Measurements from ENCODE around the gene PRODH.
"Not testable (repeated sequence)": the region's sequence is repeated elsewhere in the genome, so short reads cannot be mapped to it uniquely, and the experiment has no call there.

PRODH gene, protein sequence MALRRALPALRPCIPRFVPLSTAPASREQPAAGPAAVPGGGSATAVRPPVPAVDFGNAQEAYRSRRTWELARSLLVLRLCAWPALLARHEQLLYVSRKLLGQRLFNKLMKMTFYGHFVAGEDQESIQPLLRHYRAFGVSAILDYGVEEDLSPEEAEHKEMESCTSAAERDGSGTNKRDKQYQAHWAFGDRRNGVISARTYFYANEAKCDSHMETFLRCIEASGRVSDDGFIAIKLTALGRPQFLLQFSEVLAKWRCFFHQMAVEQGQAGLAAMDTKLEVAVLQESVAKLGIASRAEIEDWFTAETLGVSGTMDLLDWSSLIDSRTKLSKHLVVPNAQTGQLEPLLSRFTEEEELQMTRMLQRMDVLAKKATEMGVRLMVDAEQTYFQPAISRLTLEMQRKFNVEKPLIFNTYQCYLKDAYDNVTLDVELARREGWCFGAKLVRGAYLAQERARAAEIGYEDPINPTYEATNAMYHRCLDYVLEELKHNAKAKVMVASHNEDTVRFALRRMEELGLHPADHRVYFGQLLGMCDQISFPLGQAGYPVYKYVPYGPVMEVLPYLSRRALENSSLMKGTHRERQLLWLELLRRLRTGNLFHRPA

DNA sequence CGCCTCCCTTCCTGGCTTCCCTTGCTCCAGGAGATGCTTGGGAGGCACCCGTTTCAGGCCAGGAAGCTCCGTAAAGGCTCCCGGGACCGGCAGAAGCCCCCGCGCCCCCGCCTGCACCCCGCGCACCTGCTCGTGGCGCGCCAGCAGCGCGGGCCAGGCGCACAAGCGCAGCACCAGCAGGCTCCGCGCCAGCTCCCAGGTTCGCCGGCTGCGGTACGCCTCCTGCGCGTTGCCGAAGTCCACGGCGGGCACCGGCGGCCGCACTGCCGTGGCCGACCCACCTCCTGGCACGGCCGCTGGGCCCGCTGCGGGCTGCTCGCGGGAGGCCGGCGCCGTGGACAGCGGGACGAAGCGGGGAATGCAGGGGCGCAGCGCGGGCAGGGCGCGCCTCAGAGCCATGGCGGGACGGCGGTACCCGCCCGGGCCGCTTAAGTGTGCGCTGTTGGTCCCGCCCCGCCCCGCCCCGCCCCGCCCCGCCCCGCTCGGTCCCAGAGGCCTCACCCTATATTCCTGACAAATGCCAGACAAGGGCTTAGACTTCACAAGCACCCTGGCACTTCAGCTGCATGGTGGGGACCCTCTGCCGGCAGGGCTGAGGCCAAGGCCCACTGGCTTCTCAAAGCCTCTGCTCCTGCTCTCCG is at the start of gene PRODH:
TSS of gene PRODH (minus strand) at position 405 of the 641 bp plus-strand sequence. CDS start at position 399, 6 bp downstream.
- DNase-seq (ENCODE audit: low read depth in 1 of 2, low spot score in 1 of 2) = no peak

- no peak for DNase-seq (ENCODE audit: low read depth in 1 of 2, low spot score in 1 of 2)
Observed at GRCh38 chr22:18985780-18986179, 49.7 kb upstream of the PRODH start.

DNA sequence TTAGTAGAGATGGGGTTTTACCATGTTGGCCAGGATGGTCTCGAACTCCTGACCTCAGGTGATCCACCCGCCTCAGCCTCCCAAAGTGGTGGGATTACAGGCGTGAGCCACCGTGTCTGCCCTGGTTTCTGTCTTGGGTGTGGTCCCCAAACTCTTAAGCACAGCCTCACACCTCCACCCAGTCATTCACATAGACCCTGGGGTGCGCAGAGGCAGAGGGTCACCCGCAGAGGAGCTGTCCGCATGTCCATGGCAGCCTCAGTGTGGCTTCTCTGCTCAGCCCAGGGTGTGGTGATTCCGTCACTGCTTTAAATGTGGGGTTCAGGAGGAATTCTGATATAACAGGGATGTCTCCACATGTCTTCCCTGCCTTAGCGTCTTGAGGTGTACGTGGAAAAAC is 48.5 kb upstream of the PRODH start:
- no peak for DNase-seq (ENCODE audit: low read depth in 1 of 2, low spot score in 1 of 2)

DNA sequence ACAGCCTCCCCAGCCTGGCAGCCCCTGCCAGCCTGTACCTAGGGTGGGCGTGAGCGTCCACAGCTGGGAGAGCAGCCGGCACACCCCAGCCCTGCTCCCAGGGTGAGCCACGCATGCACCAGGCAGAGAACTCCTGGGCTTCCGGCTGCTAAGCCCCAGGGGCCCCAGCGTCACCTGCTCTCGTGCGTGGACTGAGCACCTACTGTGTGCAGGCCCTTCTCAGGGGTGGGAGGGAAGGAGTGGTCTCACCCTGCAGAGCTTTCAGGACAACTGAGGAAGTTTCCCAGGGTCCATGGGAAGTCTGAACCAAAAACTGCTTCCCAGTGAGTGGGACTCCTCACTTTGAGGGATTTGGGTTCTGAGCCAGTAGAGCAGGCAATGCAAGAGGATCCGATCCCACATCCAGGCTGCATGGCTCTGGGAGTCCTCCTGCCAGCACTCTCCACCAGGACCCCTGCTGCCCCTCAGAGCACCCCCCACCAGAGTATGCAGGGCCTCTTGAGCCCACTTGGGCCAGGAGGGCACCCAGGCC is 47.1 kb upstream of the PRODH start:
- DNase-seq (ENCODE audit: low read depth in 1 of 2, low spot score in 1 of 2) = no peak

- DNase-seq (ENCODE audit: low read depth in 1 of 2, low spot score in 1 of 2) = no peak
Observed at GRCh38 chr22:18980829-18981228, 44.7 kb upstream of the PRODH start.

DNA sequence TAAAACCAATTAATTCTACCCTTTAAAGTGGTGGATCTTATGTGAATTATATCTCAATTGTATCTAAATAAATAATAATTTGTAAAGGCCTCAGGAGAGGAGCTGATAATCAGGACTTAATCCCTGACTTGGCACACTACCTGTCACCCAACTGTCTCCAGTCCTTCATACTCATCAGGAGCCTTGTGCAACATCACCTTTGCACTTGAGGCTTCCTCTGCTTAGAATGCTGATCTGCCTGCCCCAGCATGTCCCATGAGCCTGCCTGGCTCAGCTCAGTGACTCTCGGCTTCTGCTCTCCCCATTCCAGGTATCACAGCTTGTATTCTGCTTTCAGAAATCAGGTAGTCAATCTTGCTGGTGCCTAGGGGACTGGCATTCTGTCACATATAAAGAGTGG is 43.9 kb upstream of the PRODH start:
- DNase-seq (ENCODE audit: low read depth in 1 of 2, low spot score in 1 of 2) = no peak

DNA sequence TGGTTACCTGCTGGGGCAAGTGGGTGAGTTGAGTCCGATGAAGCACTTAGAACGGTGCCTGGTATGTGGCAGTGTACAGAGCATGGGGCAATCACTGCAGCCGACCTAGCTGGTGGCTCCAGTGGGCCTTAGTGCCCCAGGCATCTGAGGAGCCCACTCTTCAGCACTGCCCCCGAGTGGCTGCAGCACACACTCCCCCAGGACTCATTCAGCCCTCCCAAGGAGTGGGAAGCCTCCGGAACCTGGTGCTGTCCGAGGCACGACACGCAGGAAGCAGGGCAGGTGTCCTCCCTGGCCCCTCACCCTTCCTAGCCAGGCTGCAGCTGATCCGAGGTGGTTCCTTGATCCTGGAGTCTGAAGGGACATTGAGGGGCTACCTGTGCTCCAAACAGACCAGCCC is 42.4 kb upstream of the PRODH start:
- DNase-seq (ENCODE audit: low read depth in 1 of 2, low spot score in 1 of 2) = no peak

GRCh38 chr22:18977824-18978425 is 41.8 kb upstream of the PRODH start:
- DNase-seq (ENCODE audit: low read depth in 1 of 2, low spot score in 1 of 2) = no peak

GRCh38 chr22:18976197-18976751 is 40.2 kb upstream of the PRODH start:
- DNase-seq (ENCODE audit: low read depth in 1 of 2, low spot score in 1 of 2) = no peak

DNA sequence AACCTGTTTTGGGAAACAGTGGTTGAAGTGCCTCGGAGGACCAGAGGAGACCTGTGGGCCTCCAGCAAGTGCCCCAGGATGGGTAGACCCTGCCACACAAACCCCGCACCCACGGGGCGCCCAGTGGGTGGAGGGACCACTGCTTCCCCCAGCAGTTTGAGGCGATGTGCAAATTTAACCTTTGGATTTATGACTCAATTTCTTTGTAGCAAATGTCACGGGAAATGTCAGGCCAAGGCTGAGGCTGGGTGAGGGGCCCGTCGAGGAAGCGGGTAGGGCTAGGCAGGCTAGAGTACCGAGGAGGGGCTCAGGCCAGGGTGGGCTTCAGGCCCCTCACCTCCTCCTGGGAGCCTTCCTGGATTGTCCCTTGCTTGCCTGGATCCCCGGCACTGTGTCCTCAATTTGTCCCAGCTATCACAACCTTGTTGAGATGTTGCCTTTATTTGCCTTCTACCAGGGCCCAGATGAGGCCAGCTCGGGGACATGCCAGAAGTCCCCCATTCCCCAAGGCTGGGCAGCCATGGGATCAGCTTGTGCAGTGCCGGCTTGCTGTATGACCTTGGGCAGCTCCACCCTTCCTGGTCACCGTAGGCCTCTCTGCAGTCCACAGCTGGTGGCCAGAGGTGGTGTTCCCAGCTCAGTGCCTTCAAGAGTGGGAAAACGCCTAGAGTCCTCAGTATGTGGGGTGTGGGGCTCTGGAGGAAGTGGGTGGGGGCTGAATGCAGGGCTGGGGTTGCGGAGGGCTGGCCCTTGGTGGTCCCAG is 39.5 kb upstream of the PRODH start:
- no peak for DNase-seq (ENCODE audit: low read depth in 1 of 2, low spot score in 1 of 2)

DNA sequence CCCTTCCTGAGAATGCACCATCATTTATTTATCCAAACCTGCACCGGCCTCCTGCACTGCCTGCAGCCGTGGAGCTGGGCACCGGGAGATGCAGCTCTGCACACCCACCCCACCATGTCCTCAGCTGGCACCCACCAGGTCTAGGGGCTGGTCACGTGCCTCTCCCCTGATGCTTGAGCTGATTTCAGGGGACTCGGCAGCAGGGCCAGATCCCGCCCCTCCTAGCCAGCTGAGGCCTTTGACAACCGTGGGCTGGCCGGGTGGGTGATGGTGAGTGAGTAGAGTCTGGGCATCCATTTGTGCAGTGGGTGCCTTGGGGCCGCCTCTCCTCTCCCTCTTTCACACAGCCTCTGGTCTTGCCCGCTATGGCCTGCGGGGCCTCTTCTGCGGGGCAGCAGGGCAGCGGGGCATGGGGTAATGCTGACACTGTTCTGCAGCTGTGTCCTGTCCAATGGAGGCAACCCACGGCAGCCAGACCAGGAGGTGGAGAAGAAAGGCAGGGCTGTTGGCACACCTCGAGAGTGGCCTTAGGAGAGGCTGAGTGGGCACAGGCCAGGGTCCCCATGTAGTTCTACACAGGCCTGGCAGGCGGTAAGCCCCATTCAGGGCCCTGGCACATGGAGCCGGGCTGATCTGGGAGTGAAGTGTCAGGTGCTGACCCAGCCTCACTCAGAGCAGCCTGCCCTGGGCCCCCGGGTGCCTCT is 38.5 kb upstream of the PRODH start:
- DNase-seq (ENCODE audit: low read depth in 1 of 2, low spot score in 1 of 2) = no peak

DNA sequence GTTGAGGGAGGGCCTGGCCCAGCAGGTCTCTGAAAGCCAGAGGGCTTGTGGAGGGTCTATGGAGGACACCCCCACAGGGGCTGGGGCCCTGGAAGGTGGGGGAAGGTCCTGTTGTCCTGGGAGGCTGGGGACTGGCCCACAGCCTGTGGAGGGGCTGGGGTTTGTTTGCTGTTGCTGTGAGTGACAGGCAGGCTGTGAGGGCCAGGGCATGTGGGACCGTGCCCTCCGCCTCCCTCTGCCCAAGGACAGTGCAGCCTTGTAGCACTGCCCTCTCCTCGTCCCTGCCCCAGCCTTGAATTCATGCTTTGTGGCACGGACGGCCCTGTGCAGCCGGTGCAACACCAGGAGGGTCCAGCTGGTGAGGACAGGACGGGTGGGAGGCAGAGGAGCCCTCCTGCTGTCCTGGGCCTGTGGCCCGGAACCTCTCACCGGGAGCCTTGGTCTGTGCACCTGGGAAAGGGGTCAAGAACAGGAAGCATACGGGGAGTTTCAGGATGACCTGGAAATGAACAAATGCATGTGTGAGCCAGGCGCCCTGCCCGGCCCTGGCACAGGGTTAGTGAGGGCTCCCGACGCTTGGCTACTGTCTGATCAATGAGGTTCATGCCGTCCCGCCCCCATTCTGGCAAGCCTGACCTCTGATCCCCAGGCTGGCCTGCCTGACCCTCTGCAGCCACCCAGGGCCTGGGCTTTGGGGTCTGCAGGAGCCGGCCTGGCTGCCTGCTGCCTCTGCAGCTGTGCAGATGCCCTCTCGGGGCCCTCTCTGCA is 37.4 kb upstream of the PRODH start:
- no peak for DNase-seq (ENCODE audit: low read depth in 1 of 2, low spot score in 1 of 2)

DNA sequence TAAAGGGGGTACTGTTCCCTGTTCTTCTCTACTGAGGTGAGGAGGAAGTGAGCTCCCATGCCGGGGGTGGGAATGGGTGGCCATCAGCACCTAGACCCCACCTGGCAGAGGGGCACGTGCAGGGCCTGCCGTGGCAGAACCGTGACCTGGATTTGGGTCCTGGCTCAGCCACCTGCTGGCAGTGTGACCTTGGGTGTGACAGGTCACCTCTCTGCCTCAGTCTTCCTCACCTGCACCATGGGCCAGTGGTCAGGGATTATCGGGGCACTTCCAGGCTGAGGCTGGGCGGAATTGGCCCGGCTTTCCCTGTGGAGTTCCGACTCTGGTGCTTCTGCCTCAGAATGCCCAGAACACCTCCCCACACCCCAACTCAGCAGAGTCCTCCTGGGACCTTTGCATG is 36.5 kb upstream of the PRODH start:
- not testable (repeated sequence) for DNase-seq (ENCODE audit: low read depth in 1 of 2, low spot score in 1 of 2)

DNA sequence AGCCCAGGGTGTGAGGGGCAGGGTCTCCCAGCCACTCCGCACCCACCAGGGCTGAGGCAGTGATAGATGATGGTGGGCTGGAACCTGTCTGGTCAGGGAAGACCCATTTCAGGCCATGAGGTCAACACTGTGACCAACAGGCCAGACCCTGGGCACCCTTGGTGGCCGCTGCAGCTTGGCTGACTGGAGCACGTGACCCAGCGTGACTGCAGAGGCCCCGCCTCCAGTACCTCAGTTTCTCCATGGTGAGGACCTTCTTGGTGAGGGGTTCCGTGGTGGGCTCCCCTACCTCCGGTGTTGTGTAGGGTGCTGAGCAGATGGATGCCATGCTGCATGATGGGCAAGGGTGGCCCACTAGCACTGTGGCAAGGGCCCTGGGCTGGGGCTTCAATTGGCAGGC is 35.9 kb upstream of the PRODH start:
- DNase-seq (ENCODE audit: low read depth in 1 of 2, low spot score in 1 of 2) = not testable (repeated sequence)

DNA sequence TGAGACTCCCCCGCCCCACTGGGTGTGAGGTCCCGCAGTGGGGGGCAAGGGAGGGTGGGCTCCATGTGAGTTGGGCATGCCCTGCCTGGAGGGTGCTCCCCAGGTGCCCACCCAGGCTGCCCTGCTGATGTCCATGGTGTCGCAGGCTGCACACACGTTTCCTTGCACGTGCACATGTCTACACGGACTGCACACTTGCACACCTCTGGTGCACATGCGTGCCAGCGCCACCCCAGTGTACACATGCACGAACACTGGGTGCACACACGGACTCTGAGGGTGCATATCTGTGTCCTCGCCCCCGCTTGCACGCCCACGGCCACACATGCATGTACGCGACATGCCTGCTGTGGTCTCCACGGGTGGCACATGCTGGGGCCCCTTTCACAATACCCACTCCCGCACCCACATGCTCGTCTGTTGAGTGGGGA is 35.2 kb upstream of the PRODH start:
- no peak for DNase-seq (ENCODE audit: low read depth in 1 of 2, low spot score in 1 of 2)

GRCh38 chr22:18970948-18971315 is 34.8 kb upstream of the PRODH start:
- no peak for DNase-seq (ENCODE audit: low read depth in 1 of 2, low spot score in 1 of 2)

GRCh38 chr22:18970176-18970947 is 34.3 kb upstream of the PRODH start:
- no peak for DNase-seq (ENCODE audit: low read depth in 1 of 2, low spot score in 1 of 2)

DNA sequence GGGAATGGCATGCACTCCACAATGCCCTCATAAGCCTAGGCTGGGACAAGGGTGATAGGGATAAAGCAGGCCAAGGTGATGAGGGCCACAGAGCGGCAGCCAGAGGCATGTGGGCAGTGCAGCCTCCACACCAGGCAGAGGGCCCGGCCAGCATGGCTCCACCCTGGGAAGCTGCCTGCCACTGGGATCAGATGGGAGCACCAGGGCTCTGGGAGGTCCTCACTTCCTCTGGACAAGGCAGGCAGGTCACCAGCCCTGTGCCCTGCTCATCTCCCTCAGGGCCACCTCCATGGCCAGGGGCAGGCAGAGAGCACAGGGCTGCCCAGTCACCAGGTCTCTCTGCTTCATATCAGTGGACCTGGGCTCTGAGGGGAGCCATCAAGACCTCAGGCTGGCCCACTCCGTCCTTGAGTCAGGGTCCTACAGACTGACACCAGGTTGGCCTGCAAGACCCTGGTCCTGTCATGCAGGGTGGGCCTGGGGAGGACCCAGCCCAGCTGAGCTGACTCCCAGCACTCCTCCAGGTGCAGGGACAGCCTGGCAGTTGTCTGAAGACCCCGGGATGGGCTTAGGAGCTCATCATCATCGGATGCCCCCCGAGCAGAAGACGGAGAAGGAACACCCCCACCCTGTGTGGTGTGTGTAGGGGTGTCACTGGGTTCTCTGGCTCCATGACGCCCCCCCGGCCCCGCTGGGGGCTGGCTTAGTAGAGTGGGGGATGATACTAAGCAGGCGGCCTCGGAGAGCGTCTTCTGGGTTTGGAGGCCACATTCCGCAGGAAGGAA is 33.3 kb upstream of the PRODH start:
- not testable (repeated sequence) for DNase-seq (ENCODE audit: low read depth in 1 of 2, low spot score in 1 of 2)

Data from stimulated activated CD4-positive, alpha-beta T cell treated with anti-CD3 and anti-CD28 coated beads, Interleukin-15, amount 100 ng/mL, for 1 hour (primary cell).